AG04449 (cell line): ENCODE results near the gene CROT.

Source experiments
- CTCF ChIA-PET: fragments of 350-600 bp; formaldehyde crosslinking; extraction: SDS; loops from one replicate; lab custom pipeline; 2021; ENCODE audit warnings: antibody characterized with exemption; lab: Yijun Ruan, JAX
- POLR2A ChIA-PET: fragments of 400-600, 350-600 bp; formaldehyde crosslinking; extraction: SDS; loops from one replicate; lab custom pipeline; 2020; ENCODE audit warnings: antibody characterized with exemption, inconsistent platforms; lab: Yijun Ruan, JAX
- DNase-seq: peaks from one replicate; pipeline ENCODE4 v3.0.0-alpha.2; 2010; ENCODE audit warnings: low read depth, low spot score
- H3K4me3 ChIP-seq: 2 replicates; pipeline ENCODE4 v1.5.1; 2011; ENCODE audit warnings: low read depth, mild to moderate bottlenecking, control low read depth, low read length
- CTCF ChIP-seq: IDR thresholded peaks from one replicate; pipeline ENCODE4 v1.5.1; 2011; ENCODE audit warnings: mild to moderate bottlenecking, moderate library complexity, low read length, control low read depth, inconsistent platforms; ENCODE audit not compliant: insufficient read depth; ENCODE audit errors: missing control alignments

The CROT gene

DNA sequence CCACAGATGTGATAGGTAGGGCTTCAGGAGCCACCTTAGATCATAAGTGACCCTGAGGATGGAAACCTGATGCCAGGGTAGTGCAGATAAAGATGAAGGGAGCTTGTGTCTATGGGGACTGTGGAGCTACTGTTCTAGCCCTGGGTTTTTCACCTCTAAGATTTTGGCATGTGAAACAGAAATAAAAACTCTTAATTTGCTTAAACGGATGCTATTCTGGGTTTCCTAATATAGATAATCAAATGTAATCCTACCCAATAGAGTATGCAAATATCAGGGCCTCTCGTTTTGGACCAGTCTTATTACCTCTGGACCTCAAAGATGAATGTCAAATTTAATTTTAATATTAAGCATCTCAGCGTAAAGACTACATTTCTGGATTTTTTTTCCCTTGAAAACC lies 80.7 kb downstream of the CROT start:
- POLR2A ChIA-PET = no interaction called here
- CTCF ChIA-PET = no interaction called here
- no peak for DNase-seq
- TF ChIP-seq CTCF = no peak
- H3K4me3 ChIP-seq = no peak overlapping the region

DNA sequence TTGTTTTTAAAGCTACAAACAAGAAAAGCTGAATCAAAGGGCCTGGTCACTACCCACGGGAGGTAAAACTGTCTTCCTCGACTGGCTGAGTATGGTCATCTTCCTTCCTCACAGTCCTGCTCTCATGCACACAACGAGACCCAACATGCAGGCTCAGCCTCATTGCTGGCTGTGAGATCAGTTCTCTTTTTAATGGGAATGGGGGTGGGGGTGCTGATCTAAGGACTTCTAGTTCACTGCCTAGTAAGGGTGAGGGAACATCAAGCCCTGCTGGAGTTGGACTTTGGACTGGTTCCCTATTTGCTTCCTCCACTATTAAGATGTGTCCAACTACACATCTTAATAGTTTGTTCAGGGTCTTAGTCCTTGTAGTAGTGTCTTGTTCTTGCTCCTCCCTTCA lies 81.8 kb downstream of the CROT start:
- no peak for TF ChIP-seq CTCF
- ChIA-PET POLR2A (no interaction called here), CTCF (interaction anchor here (3.8 kb wide), 1 partner anchor 11 kb away, joined by 36 read pairs; no protein-coding TSS in a partner anchor)
- no peak overlapping the region for H3K4me3 ChIP-seq
- DNase-seq = no peak

DNA sequence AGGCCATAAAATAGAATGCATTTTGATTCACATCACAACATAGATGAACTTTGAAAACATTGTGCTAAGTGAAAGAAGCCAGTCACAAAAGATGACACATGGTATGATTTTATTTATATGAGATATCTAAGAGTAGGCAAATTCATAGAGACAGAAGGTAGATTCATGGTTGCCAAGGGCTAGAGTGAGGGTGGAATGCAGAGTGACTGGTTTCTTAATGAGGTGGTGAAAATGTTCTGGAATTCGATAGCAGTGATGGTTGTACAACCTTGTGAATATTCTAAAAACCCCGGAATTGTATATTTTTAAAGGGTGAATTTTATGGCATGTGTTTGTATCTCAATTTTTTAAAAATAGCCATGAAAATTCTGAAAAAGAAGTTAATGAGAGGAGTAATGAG lies 87.1 kb downstream of the CROT start:
- TF ChIP-seq CTCF = no peak
- POLR2A ChIA-PET = no interaction called here
- CTCF ChIA-PET = interaction anchor here (0.6 kb wide), 1 partner anchor 16 kb away, joined by 3 read pairs; no protein-coding TSS in a partner anchor
- no peak for DNase-seq
- H3K4me3 ChIP-seq = no peak overlapping the region

DNA sequence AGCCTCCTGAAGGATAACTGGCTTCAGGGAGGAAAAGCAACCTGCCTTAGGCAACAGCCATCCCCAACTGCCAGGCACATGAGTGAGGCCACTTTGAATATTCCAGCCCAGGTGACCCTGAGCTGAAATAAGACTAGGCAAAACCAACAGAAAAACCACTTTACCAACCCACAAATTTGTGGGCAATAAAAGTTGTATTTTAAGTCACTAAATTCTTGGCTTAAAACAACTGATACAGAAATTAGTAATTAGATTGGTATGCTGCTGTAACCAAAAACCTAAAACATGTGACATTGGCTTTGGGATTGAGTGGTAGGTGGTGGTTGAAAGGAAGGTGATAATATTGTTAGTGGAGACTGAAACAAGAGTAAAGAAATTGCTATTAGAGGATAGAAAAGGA lies 90.1 kb downstream of the CROT start:
- H3K4me3 ChIP-seq = no peak overlapping the region
- no peak for DNase-seq
- ChIA-PET CTCF (no interaction called here), POLR2A (no interaction called here)
- TF ChIP-seq CTCF = no peak

DNA sequence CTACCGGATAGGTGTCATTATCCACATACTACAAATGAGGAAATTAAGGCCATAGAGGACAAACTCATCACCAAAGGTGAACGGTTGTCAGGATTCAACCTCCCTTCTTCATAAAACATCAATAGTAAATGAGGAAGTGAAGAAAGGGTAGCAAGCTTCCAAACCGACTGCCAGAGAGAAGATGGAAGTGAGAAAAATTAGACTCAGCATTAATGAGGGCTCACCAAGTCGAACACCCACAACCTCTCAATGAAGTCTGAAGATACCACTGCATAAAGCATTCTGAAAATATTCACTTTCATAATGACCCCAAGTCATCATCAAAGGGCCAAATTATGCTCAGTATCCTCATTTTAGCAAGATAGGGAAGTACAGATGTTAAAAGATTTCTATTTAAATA lies 100.4 kb downstream of the CROT start:
- ChIA-PET CTCF (no interaction called here), POLR2A (no interaction called here)
- TF ChIP-seq CTCF = no peak
- no peak for DNase-seq
- H3K4me3 ChIP-seq = no peak overlapping the region

DNA sequence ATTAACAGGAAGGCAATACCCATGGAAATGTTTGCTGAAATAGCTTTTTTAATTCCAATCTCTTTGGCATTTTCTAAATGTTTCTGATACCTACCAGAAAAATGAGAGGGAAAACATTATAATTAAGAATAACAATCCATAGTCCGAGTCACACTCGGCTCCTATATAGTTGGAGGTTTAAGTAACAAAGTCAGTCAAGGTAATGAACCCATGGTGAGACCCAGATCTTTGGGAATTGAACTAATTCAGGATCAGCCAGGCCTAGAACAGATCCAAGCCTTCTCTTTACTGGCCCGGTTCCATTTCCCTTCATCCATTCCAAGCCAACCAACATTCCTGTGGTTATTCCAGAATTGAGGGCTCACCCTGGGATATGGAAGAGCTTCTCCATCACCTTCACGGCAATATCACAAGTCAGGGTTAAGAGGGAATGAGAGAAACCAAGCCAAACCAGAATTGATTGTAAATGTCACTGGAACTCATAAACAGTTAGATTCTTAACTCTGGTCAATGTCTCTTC lies 101.7 kb downstream of the CROT start:
- no peak for DNase-seq
- H3K4me3 ChIP-seq = no peak overlapping the region
- POLR2A ChIA-PET = no interaction called here
- no peak for TF ChIP-seq CTCF
- CTCF ChIA-PET = no interaction called here
